GM18511 (cell line): ENCODE data around the gene LSAMP.

ENCODE experiments used
- ATAC-seq: cut with Tn5 transposase; IDR thresholded peaks from one replicate; pipeline ENCODE4 v1.9.1; 2021; ENCODE audit warnings: mild to moderate bottlenecking, moderate library complexity; ENCODE audit not compliant: unreplicated experiment

Gene LSAMP

DNA sequence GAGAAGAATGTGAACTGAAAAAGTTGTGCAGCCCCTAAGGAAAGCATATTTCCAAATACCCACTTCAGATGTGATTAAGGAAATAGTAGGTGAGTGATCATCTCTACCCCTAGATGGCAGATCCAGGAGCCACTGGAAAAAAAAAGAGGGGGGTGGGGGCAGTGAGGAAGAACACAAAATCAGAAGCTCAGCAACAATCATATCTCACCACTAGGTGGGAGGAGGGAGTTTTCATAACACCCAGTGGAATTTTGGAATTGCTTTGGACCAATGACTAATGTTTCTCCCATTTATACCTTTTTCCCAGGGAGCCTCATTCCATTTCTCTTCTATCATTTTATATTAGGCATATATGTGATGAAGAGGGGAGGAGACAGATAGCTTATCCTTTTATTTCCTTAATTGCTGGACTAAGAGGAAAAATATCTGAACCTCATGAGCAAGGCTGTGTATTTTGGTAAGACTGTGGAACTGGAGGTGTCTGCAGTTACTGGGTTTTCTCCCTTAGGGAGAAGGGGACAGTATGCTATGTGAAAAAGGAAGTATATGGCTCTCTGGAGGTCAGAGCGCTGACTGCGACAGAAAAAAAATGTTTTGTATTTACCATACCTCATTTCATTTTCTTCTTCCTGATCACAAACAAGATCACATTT, 458.6 kb downstream of the LSAMP start:
- ATAC-seq: no peak

DNA sequence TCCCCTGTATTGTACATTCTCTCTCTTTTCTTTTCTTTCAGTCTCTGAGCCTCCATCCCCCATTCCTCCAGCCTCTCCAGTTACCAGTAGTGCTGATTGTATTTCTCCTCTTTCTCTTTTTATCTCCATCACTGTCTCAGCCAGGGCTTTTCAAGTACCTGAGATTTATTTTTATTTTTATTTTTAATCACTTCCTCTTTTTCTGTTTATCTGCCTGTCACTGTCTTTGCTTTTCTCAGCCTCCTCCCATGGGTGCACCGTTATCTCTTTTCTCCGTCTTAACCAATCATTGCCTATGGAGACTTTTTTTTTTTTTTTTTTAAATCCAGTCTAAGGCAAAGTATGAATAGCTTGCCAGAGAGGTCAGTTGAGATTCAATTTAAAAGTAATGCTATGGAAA, 462.7 kb downstream of the LSAMP start:
- ATAC-seq: no peak

DNA sequence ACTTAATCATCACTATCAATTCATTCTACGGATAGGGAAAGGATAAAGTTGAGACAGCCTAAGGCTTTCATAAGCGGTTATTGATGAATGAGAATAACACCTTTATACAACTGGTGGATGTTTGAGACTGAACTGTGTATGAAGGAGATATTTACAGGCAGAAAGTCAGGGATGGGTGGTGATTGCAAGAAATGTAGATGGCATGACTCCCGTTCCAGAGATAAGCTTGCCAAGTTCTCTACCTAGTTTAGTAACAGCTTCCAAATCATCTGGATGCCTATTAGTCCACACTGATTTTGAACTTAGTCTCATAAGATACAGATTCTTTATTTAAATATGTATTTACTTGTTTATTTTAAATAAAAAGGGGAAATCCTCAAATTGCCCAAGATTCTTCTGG, 463.2 kb downstream of the LSAMP start:
- ATAC-seq: no peak

DNA sequence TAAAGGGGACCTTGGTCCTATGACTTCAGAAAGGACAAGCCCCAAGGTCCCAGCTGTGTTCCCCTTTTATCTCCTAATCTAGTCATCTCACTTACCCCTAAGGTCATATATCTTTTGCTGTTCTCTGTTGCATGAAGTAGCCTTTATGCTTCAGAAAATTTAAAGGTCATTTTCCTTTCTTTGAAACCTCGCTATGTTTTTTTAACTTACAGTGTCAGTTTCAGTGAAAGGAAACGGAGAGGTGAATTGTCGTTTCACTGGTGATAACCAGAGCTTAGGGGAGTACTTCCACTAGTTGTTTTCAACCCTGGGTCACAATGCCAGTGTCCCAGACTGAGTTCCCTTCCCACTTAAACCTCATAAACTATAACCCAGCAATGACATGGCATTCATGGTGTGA, 464.6 kb downstream of the LSAMP start:
- ATAC-seq: no peak

DNA sequence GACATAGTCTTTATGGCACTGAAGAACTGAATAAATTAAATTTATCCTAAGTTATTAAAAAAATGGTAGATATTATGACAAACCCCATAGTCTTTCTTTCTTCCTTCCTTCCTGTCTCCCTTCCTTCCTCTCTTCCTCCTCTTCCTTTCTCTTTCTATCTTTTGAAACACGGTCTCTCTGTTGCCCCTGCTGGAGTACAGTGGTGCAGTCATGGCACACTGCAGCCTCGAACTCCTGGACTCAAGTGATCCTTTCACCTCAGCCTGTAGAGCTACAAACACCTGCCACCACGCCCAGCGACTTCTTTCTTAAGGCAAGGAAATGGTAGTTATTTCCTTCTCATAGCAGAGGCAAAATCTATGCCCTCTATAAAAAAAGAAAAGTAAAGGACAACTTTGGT, 467.4 kb downstream of the LSAMP start:
- ATAC-seq: no peak

DNA sequence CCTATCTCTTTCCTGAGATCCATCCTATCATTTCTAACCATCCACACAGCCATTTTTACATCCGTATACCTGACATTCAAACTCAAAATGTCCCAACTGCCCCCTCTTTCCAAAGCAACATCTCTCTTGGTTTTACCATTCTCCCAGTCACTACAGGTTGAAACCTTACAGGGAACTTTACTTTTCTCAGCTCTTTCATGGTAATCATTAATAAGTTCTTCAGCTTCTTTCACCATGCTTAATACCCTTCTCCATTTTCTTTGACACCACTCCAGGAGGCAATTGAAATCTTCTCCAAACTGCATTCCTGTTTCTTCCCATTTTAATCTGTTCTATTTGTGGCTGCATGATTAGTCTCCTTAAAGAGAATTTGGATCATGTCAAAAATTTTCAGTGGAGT, 469.5 kb downstream of the LSAMP start:
- peak; percentile 26 for ATAC-seq

DNA sequence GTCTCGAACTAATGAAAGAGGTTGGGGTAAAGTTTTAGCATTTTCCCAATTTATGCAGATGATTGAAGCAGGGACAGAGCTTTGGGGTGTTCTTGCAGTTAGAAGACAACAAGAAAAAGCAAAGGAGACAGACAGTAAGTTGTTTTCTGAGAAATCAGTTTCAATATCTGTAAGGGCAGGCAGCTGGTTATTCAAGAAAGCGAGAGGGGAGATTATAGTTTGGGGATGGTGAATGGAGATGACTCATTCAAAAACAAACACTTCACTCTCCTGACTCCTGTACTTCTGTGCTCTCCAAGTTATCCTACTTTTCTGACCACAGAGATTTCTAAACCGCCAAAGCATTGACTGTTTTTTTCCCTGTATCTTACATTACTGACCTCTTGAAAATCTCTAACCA, 469.9 kb downstream of the LSAMP start:
- peak; percentile 80 for ATAC-seq

DNA sequence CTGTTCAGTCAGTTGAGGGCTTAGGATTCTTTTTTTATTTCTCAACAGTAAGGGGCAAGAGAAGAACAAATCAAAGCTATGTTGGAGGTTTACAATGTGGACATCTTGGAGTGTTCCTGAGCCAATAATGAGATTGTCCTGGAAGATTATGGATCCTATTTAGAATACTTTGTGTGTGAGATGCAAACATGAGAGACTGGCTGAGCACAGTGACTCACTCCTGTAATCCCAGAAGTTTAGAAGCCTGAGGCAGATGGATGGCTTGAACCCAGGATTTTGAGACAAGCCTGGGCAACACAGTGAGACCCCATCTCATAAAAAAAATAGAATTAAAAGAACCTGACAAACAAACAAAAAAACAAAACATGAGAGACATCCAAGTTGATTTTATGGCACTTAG, 470.3 kb downstream of the LSAMP start:
- ATAC-seq: no peak

DNA sequence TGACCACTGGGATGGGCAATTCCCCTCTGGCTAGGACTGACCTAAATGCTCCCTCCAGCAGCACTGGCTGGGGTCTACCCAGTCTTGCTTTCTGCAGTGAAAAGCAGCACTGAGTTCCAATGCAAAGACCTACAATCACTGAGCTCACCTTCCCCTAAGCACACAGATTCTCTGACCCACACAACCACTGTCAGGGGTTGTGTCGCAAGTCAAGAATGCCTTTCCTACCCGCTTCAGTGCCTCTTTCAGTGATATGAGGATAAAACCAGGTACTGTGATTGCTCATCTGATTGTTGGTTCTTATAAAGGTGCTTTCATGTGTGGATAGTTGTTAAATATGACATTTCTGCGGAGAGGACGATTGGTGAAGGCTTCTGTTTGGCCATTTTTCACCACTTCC, 476.4 kb downstream of the LSAMP start:
- ATAC-seq: no peak

DNA sequence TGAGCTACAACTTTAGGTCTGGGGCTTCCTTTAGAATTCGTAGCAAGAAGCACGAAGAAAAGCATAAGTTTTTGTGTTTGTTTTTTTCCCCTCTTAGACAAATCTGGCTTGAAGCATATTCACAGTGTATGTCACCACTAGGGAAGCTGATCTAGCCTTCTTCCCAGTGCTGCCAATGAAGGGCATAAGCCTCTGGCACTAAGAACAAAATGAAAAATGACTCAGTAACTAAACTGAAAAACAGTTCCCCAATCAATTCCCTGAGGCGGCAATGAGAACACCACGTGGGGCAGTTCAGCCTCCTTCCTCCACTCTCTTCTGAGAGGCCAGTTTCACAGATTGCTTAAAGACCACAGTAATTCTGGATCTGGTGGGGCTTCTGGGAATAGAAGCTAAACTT, 483.9 kb downstream of the LSAMP start:
- no peak for ATAC-seq

DNA sequence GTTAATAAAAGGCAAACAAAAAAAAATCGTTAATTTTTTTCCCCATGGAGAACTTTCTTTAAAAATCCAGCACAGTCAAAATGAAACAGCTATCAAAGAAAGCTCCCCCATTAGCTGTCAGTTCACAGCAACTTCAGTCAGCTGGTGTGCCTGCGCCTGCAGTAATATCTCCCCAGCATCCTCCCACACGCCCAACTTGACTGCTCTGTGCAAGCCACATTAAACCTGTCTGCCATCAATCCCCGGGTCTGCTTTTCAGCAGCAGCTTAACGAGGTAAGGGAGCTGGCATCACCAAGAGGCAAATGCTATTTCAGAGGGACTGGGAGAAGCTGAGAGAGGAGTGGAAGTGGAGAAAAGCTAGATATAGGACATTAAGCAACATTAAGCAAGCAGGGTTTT, 484.5 kb downstream of the LSAMP start:
- ATAC-seq: peak; percentile 89

DNA sequence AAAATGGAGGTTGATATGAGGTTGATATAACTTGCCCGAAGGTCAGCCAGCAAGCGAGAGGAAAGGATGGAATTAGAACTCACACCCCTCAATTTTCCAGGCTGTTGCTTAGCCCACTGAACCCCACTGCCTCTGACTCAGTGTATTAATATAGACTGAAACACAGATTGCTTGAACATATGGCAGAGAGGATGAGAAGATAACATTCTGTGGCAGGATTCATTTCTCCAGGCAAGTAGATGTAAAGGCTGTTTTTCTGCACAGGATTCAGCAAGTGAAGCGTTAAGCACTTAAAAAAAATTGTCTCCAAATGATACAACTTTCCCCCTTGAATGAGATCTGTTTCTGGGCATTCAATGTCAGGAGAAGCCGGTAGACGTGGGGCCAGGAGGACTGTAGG, 486.8 kb downstream of the LSAMP start:
- no peak for ATAC-seq

DNA sequence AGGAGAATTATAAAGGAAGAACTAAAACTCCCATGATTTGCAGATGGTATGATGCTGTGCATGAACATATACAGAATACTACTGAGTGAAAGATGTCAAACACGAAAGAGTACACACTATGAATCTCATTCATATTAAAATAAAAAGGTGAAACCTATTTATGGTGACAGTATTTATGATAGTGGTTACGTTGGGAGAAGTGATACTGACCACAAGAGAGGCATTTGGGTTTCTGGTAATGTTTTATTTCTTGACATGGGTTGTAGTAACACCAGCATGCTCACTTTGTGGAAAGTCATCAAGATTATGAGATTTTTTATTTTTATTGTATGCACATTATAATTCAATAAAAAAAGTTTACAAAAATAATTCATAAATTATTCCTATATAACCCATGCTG, 498.0 kb downstream of the LSAMP start:
- ATAC-seq: peak; percentile 64

DNA sequence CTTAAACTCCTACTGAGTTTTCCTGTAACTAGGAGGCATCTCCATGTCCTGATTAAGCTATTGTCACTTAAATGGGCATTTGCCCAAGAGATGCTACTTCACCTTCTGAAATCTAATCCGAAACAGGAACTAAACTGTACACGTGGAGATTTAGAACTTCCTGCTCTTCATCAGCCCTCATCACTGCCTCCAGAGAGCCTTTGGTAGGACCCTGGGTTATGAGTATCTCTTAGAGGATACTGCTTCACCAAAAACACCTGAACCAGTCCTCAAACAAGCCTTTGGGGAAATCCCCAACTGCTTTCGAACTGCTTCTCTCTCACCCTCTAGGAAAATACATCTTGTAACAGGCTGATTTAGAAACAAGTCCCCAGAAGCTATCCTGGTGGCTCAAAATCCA, 501.7 kb downstream of the LSAMP start:
- peak; percentile 57 for ATAC-seq

DNA sequence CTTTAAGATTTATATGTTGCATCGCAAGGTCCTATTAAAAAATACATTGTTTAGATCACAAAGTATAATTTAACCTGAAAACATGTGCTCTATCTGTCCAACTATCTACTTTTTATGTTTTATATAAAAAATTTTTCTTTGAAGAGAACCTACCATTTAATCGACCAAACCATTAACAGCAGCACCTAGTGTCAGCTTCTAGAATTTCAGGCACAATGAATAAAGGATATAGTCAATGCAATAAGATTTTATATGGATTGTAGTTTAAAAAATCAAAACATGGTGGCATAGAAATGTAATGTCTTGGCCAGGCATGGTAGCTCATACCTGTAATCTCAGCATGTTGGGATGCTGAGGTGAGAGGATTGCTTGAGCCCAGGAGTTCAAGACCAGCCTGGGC, 508.2 kb downstream of the LSAMP start:
- no peak for ATAC-seq

DNA sequence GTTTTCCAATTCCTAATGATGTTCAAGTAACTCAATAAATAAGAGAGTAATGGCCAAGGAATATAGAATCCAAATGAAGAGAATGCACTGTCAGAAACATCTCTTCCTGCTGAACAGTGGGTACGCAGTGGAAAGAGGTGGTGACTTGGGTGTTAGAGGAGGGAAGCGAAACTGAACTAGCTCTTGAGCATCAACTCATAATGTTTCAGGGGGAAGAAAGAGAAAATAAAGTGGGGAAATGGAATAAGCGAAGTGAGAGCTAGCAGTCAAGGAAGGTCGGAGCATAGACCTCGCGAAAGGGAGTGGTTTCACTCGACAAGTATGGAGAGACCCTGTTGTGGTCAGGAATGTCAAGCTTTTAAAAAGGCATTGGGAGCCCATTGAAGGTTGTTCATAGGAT, 512.5 kb downstream of the LSAMP start:
- ATAC-seq: no peak

DNA sequence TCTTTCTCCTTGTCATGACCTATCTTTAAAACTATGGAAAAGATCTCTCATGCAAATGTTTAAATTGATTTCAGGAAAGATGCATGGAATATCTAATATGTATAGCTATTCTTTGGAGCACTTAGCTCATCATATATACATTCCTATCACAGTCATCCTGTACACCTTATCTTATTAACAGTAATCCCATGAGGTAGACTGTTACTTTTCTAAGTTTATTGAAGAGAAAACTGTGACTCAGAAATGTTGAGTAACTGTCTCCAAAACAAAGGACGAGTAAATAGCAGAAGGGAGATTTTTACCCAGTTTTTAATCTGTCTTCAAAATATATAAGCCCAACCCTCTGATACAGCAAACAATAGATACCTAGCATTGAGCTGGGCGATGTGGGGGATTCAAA, 513.7 kb downstream of the LSAMP start:
- no peak for ATAC-seq

DNA sequence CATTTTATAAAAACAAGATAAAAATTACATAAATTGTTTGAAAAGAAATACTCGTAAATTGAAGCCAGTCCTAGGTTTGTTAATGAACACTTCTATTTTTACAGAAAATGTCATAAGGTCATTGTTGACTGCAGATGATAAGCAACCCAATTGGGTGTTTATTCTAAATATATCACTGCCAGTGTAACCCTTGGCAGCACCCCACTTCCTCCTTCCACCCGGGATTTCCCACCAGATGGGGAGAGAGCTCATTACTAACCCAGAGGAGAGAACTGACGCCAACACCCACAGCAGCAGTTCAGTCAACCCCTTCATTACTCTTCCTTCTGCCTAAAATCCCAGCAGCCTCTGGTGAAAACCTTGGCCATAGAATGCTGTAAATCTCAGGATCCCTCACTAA, 514.4 kb downstream of the LSAMP start:
- peak; percentile 70 for ATAC-seq

DNA sequence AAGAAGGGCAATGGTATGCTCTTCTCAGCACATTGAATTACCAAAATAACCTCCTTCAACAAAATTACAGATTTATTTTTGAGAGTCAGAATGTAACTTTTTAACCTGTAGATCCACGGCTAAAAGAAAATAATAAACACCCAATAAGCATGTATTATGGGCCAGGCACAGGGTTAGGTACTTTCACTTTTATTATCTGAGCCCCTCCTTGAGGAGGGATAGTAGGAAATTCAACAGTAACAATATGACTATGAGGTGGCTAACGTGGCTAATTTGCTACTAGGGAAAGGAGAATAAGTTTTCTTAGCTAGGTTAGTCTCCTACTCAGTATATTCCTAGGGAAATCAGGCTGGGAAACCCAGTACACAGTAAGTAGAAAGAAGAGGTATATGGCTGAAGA, 515.1 kb downstream of the LSAMP start:
- ATAC-seq: no peak

DNA sequence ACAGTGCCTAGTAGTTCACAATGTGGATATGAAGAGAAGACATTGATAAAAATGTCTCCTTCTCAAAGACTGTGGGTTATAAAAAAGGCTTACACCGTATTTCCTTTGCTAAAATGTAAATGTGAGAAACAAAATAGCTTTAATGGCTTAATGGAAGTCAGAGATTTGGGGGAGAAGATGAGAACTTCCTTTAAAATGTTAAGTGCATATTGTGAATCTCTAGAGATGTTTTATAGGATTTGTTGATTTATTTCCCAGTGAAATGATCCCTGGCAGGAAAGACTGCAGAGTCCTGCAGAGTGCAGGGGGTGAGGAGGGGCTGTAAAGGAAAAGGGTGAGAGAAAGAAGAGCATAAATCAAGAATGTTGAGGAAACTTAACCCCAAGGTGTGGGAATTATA, 516.9 kb downstream of the LSAMP start:
- no peak for ATAC-seq

DNA sequence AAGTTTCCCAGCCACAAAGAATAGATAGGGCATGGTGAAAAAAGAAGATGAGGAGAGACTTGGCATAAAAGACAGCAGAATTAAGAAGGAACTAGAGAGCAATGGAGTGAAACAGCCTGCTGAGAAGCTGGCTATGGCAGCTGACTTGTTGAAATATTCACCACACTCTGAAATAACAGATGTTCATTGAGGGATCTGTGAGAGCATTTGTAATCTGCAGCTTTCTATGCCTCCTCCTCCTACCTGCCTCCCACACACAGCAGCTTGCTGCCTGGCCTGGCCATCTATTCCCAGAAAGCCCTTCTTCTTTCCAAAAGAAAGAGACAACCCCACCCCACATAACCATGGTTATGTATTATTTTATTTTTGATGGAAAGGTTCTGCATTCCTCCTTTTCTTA, 518.1 kb downstream of the LSAMP start:
- no peak for ATAC-seq

DNA sequence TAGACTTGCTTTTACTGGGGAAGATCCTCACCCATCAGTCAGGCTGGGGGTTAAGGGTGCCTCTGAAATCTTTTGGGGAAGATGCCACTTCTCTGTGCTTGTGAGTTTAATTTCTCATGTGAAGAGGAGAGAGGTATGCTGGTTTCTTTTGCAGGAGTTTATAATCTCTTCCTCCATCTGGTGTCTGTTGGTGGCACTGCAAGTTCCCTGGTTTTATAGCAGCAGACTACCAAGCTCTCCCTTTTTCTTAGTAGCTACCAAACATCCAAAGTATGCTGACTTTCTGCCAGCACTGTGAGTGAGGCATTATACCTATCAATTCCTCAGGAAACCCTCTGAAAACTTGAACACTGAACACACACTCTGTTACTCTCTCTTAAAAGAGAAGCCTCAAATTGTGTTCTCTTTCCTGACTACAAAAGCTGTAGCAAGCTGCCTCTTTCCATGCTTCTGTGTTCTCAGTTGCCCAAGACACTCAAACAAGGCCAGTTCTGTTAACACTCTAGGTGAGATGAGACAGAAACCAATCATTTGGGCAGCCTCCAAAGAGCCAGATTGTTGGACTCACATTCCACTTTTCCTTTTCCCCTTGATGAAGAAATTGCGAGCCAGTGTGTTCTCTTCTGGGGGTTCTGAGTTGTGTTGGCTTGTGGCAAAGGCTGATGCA, 522.5 kb downstream of the LSAMP start:
- no peak for ATAC-seq

DNA sequence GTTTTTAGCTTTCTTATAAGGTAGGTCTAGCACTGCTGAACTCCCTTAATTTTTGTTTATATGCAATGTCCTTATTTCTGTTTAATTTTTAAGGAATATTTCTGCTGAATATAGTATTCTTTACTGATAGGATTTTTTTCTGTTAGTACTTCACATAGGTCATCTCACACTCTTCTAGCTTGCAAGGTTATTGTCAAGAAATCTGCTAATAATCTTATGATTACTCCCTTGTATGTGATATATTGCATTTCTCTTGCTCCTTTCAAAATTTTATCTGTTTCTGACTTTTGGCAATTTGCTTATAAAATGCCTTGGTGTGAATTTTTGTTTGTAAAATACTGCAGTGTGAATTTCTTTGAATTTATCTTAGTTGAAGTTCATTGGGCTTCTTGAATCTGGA, 523.6 kb downstream of the LSAMP start:
- no peak for ATAC-seq
